GM21390 (cell line): ENCODE results near the gene KLC4.
"Not testable (repeated sequence)": the region's sequence is repeated elsewhere in the genome, so short reads cannot be mapped to it uniquely, and the experiment has no call there.

Experiments used
- ATAC-seq: cut with Tn5 transposase; IDR thresholded peaks from one replicate; pipeline ENCODE4 v1.9.1; 2021; ENCODE audit not compliant: unreplicated experiment

KLC4 gene

DNA sequence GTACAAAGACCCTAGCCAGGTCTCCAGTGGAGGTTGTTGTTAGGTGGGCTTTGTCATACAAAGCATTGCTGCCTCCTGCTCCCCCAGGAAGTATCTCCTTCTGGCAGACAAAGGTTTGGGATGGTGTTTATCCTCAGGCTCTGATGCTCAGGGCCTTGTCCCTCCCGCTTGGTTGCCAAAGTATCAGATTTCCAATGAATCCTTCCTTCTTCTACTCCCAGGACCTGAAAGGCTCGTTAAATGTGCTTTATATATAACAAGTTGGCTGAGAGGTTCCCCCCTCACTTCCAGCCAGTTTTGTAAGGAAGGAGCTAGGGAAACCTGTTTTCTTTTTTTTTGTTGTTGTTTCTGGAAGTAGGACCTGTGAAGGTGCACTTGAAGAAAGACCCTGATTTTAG lies 31.1 kb downstream of the KLC4 start:
- no peak for ATAC-seq

DNA sequence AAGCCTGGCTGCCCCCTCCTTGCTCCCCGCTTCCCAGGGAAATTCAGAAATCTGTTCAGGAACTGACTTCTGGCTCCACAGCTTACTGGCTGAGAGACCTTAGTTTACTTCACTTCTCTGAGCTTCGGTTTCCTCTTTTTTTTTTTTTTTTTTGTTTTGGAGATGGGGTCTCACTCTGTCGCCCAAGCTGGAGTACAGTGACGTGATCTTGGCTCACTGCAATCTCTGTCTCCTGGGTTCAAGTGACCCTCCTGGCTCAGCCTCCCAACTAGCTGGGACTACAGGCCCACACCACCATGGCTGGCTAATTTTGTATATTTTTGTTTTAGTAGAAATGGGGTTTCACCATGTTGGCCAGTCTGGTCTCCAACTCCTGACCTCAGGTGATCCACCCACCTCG lies 31.6 kb downstream of the KLC4 start:
- ATAC-seq, result no peak

- ATAC-seq, result no peak
These were observed 32.1 kb downstream of the KLC4 start for GRCh38 chr6:43091436-43091991.

DNA sequence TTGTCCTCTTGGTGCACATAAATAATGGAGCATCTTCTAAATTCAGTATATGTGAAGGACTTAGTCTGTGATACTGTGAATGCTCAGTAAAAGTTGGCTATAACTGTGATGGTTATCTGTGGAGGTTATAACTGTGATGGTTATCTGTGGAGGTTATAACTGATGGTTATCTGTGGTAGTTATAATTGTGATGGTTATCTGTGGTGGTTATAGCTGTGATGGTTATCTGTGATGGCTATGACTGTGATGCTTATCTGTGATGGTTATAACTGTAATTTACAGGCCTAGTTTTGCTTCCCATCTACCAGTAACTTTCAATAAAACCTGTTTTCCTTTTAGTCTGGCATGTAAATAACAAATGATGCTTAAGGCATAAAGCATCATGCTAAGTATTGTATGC lies 33.2 kb downstream of the KLC4 start:
- no peak for ATAC-seq

GRCh38 chr6:43093436-43094289 lies 34.2 kb downstream of the KLC4 start:
- no peak for ATAC-seq

DNA sequence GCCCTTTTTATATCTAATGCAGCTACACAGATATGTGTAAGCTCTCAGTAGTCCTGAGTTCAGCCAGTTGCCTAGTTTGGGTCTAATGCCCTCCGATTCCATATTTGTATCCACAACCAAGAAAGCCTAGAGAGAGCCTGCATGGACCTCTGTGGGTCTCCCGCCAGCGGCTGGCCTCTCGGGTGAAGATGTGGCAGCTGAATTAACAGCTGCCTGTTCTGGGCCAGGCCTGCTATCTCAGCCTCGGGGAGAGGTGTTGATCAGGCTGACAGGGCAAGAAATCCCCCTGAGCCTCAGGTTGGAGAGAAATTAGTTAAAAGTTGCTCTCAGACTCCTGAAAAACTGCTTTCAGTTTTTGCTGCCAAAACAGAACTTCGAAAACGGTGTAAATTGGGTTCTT lies 36.5 kb downstream of the KLC4 start:
- no peak for ATAC-seq

GRCh38 chr6:43096451-43097097 lies 37.1 kb downstream of the KLC4 start:
- ATAC-seq, result no peak

DNA sequence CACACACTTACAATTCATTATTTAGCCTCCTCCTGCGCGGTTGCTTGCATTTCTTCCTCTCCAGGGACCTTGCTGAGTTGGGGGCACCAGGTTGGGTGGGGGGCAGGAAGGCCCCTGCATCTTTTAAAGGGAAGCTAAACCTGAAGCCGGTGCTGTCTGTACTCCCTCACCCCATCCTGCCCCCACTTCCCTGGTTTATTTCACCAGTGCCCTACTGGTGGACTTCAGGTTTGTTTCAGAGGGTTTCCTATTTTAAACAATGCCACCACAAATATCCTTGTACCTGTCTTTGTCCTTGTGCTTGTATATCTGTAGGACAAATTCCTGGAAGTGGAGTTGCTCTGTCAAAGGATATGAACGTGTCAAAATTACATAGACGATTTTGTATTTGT lies 37.7 kb downstream of the KLC4 start:
- no peak for ATAC-seq

DNA sequence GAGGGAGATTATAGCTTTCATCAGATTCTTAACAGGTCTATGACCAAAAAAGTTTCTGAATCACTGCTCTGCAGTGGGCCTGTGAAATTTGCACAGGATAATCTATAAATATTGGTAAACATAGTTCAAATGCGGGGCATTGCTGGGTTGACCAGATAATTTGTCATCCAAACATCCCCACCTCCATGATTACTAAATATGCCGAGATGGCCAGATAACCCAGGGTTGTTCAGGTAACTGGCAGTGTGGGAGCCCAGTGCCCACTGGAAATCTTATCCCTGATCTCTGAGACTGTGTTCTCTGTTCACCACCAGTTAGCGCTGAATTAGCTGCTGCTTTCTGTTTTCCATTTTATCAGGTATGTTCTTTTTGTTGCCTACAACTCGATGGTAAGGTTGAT lies 38.1 kb downstream of the KLC4 start:
- no peak for ATAC-seq

DNA sequence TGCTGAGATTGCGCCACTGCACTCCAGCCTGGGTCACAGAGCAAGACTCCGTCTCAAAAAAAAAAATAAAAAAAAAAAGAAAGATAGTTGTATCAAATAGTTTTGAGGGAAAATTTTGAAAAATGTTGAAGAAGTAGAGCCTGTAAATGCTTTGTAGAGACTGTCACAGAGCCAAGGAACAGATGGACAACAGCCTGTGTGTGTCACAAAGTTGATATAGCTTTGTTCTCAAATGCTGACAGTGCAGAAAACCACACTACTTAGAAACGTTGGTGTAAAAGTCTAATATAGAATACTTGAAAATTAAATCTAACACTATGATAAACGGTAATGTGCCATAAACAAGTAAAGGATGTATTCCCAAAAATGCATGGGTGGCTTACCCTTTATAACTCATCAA lies 42.1 kb downstream of the KLC4 start:
- ATAC-seq, result no peak

DNA sequence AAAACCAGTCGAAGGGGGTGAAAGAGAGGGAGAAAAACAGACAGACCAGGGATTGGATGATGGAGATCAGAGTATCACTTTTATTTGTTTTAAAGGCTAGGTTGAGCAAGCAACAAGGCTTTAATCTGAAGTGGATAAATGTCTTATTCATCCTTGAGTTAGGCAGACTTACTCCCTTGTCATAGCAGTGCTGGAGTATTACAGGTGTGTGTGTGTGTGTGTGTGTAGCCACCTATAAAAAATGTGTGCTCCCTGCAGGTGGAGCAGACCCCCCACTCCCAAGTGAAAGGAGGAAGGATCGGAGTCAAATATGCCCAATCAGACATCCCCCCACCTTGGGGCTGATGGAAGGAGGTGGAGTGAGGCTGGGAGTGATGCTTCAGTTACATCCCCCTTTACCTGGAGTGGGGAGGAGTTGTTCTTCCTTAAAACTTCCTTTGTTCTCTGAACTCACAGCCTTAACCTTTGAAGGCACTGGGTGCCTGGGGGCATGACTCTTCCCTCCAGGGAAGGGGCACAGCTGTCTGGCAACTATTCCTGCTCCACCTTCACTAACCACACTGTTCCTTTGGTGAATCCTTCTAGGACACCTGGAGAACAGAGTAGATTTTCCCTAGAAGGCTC lies 43.9 kb downstream of the KLC4 start:
- no peak for ATAC-seq

DNA sequence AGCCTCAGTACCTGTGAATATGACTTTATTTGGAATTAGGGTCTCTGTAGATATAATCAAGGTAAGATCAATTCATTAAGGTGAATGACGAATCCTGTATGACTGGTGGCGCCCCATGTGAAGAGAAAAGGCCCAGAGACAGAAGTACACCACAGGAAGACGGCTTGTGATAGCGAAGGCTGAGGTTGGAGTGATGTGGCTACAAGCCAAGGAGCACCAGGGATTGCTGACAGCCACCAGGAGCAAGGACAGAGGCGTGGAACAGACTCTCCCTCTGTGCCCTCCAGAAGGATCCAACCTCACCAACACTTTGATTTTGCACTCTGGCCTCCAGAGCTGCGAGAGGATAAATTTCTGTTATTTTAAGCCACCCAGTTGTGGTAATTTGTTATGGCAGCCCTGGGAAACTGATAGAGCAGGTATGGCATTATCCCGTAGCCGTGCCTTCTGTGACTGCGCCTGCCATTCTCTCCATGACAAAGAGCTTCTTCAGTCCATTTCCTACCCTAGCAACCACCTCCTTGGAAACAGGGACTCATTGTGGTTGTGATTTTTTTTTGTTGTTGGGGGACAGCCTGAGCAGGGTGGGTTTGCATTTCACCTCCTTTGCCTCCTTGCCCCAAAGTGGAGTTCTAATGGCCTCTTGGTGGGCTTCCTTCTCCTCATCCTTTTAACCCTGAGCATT lies 46.2 kb downstream of the KLC4 start:
- no peak for ATAC-seq

DNA sequence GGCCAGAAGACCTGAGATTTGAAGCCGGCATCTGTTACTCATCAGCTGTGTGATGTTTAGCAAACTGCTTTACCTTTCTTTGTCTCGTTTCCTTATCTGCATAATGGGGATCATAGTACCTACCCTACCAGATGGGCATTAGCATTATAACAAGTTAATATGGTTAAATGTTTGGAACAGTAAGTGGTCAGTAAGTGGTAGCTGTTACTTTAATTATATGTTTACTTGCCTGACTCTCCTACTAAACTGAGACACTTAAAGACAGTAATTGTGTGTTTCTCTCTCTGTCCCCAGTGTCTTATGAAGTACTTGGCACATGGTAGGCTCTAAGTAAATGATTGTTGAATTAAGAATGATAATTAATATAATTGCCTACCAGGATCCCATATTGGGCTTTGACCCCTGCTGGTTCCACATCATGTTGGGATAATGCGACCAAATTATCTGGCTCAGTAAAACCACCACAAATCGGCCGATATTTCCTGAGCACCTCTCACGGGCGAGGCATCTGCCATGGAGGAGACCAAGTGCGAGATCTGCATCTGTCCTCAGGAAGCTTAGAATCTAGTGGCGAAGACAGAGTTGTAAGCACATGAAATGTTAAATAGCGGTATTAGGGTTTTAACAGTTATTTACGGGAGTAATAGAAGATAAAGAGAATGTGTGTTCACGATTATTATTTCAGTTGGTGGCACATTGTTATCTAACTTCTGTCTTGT lies 48.1 kb downstream of the KLC4 start:
- ATAC-seq, result no peak

DNA sequence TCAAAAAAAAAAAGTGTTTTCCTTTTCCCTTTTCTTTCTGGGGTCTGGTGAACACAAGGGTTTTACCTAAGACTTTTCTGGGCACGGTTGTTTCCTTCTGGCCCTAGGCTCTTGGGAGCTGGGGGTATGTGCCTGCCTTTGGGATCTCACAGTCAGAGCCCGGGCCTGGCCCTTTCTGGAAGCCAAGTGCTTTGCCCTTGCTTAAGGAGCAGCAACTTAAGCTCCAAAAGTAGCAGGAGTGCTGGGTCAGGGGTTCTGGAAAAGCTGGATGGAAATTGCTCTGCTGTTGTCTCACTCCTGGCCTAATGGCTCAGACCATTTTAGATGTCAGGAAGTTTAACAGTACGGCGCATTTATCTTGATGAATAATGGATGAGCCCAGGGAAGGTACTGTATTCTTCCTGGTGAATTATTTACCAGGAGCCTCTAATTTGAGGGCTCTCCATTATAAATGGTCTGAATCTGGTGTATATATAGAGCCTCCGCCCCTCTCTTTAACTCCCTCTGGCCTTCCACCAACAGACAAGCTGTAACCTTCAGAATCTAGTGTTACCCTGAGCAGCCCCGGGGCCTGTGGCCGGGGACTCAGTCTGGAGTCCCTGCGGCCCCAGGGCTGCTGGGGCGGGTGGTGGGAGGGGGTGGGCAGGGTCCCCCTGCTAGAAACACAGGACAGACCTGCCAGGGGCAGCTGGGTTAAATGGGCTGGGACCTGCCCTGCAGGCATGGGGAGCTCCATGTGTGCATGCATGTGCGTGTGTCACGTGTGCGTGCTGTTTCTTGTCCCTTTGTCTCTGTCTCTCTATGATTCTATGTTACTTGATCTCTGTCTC lies 54.2 kb downstream of the KLC4 start:
- no peak for ATAC-seq

- ATAC-seq, result no peak
These were observed 55.9 kb downstream of the KLC4 start for GRCh38 chr6:43115365-43115764.

DNA sequence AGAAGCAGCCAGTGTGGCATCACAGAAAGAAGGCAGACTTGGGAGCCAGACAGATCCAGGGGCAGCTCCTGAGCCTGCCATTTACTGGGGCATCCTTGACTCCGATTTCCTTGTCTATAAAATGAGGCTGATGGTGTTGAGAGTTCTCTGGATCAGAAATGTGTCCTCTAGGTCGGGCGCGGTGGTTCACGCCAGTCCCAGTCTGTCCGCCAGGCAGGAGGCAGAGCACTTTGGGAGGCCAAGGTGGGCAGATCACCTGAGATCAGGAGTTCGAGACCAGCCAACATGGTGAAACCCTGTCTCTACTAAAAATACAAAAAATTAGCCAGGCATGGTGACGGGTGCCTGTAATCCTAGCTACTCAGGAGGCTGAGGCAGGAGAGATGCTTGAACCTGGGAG lies 58.0 kb downstream of the KLC4 start:
- ATAC-seq, result not testable (repeated sequence)

DNA sequence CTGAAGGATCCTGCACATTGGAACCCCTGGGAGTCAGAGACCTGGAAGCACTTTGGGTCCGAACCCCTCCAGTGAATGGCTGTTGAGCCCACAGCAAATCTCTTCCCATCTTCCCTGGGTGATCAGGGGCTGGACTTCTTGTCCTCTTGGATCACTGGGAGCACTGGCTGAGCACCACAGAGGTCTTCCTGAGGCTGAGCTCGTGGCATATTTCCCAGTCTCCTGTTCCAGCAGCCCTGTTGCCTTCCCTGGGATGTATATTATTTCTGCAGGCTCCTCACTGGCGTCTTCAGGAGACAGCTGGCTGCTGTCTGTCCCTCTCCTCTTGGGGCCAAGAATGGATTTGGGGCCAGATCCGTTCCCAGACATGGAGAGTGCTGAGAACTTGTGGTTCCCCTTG lies 60.1 kb downstream of the KLC4 start:
- ATAC-seq, result no peak

- no peak for ATAC-seq
These were observed 60.8 kb downstream of the KLC4 start for GRCh38 chr6:43120101-43120763.
